HL-60 (cell line): ENCODE data around the gene SUPT20HL1.
"Not testable (repeated sequence)": the region's sequence is repeated elsewhere in the genome, so short reads cannot be mapped to it uniquely, and the experiment has no call there.

Source experiments
- DNase-seq, 2 experiments: peaks; one replicate each; pipeline ENCODE4 v3.0.0-alpha.2; 2010 to 2020; ENCODE audit warnings: low read depth in 1 of 2, low spot score in 1 of 2
- H3K27ac ChIP-seq: fragments of 250-450 bp; sonication (Bioruptor Pico); replicated peaks from 2 replicates; pipeline ENCODE4 v1.5.1; 2020; ENCODE audit warnings: mild to moderate bottlenecking, moderate library complexity
- H3K27me3 ChIP-seq: fragments of 250-450 bp; sonication (Bioruptor Pico); 2 replicates; pipeline ENCODE4 v1.5.1; 2021; ENCODE audit warnings: mild to moderate bottlenecking, moderate library complexity; ENCODE audit not compliant: insufficient read depth, poor library complexity, severe bottlenecking
- H3K4me3 ChIP-seq: replicated peaks from 2 replicates; pipeline ENCODE4 v1.5.1; 2011; ENCODE audit warnings: mild to moderate bottlenecking, control low read depth, low read length; ENCODE audit not compliant: insufficient read depth
- CTCF ChIP-seq: IDR thresholded peaks from one replicate; pipeline ENCODE4 v1.5.1; 2011; ENCODE audit warnings: low read length, control low read depth, inconsistent platforms; ENCODE audit not compliant: insufficient read depth
- GABPA ChIP-seq: IDR thresholded peaks from 2 replicates; pipeline ENCODE4 v1.6.1; 2012; ENCODE audit warnings: low read depth
- POLR2AphosphoS5 ChIP-seq: IDR thresholded peaks from 2 replicates; pipeline ENCODE4 v1.6.1; 2012; ENCODE audit warnings: low read depth
- REST ChIP-seq: IDR thresholded peaks from 2 replicates; pipeline ENCODE4 v1.6.1; 2012; ENCODE audit warnings: low read depth; ENCODE audit not compliant: insufficient replicate concordance
- SPI1 ChIP-seq: IDR thresholded peaks from 2 replicates; pipeline ENCODE4 v1.6.1; 2012; ENCODE audit warnings: low read depth, mild to moderate bottlenecking, borderline replicate concordance
- long read RNA-seq: library from polyadenylated mRNA; unstranded; transcript quantifications from one replicate; pipeline ENCODE4 v2.0.0, GENCODE V29; 2020

SUPT20HL1 gene
- long read RNA-seq, result 0 reads

- no peak for DNase-seq
- TF ChIP-seq SPI1, result no peak
- no peak for TF ChIP-seq REST
- no peak for TF ChIP-seq POLR2AphosphoS5
- TF ChIP-seq CTCF, result no peak
- no peak for TF ChIP-seq GABPA
- no peaks in the 10 kb centered on the region for H3K27me3 ChIP-seq
Observed at GRCh38 chrX:24360272-24360671, at the start of gene SUPT20HL1. SUPT20HL1 (plus strand) TSS chrX:24360639; CDS start chrX:24362761, 2,122 bp downstream.

GRCh38 chrX:24310916-24311315 is 49.5 kb upstream of the SUPT20HL1 start:
- not testable (repeated sequence) for DNase-seq, H3K4me3 ChIP-seq, H3K27ac ChIP-seq, H3K27me3 ChIP-seq

More at GRCh38 chrX:24360272-24360671, at the start of gene SUPT20HL1:
- H3K4me3 ChIP-seq, result no peak within 1 kb of the TSS
- H3K27ac ChIP-seq, result no peak within 1 kb of the TSS

- not testable (repeated sequence) for H3K27ac ChIP-seq, DNase-seq
Observed at GRCh38 chrX:24311507-24312248, 48.8 kb upstream of the SUPT20HL1 start.

GRCh38 chrX:24312249-24312607 is 48.2 kb upstream of the SUPT20HL1 start:
- not testable (repeated sequence) for DNase-seq, H3K4me3 ChIP-seq, H3K27ac ChIP-seq, H3K27me3 ChIP-seq

More at GRCh38 chrX:24311507-24312248, 48.8 kb upstream of the SUPT20HL1 start:
- H3K4me3 ChIP-seq, H3K27me3 ChIP-seq: not testable (repeated sequence)

- Histone ChIP-seq H3K4me3 (no peak within 1 kb of the TSS), H3K27me3 (no peaks in the 10 kb centered on the region), H3K27ac (no peak within 1 kb of the TSS)
- no peak for TF ChIP-seq GABPA
- no peak for TF ChIP-seq POLR2AphosphoS5
- TF ChIP-seq CTCF, result no peak
- TF ChIP-seq SPI1, result no peak
- no peak for TF ChIP-seq REST
- no peak for DNase-seq
Observed at GRCh38 chrX:24314019-24314635, 46.3 kb upstream of the SUPT20HL1 start, which contains the start of gene SUPT20HL2. SUPT20HL2 (minus strand) TSS chrX:24314069; CDS start chrX:24313315, 754 bp downstream.
